ENCODE measurements around the gene ZBTB43.

- TF ChIP-seq POLR2A (IDR thresholded peaks at IDR 0.05): no peak
- TF ChIP-seq, protein P1, sequence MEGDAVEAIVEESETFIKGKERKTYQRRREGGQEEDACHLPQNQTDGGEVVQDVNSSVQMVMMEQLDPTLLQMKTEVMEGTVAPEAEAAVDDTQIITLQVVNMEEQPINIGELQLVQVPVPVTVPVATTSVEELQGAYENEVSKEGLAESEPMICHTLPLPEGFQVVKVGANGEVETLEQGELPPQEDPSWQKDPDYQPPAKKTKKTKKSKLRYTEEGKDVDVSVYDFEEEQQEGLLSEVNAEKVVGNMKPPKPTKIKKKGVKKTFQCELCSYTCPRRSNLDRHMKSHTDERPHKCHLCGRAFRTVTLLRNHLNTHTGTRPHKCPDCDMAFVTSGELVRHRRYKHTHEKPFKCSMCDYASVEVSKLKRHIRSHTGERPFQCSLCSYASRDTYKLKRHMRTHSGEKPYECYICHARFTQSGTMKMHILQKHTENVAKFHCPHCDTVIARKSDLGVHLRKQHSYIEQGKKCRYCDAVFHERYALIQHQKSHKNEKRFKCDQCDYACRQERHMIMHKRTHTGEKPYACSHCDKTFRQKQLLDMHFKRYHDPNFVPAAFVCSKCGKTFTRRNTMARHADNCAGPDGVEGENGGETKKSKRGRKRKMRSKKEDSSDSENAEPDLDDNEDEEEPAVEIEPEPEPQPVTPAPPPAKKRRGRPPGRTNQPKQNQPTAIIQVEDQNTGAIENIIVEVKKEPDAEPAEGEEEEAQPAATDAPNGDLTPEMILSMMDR (IDR thresholded peaks at IDR 0.05): no peak
Measured at GRCh38 chr9:126802318-126803059, 2.4 kb upstream of the ZBTB43 start.
